ENCODE measurements around the gene CD68. TPM values are rescaled to one million over a fixed set of nuclear protein-coding genes. Genes with fewer than 3 reads are reported as not detected.

Gene CD68
- polyA plus RNA-seq, 1 experiment: 93.2 TPM

GRCh38 chr17:7606280-7606679 lies 26.8 kb downstream of the CD68 start:
- TF ChIP-seq, protein P1, sequence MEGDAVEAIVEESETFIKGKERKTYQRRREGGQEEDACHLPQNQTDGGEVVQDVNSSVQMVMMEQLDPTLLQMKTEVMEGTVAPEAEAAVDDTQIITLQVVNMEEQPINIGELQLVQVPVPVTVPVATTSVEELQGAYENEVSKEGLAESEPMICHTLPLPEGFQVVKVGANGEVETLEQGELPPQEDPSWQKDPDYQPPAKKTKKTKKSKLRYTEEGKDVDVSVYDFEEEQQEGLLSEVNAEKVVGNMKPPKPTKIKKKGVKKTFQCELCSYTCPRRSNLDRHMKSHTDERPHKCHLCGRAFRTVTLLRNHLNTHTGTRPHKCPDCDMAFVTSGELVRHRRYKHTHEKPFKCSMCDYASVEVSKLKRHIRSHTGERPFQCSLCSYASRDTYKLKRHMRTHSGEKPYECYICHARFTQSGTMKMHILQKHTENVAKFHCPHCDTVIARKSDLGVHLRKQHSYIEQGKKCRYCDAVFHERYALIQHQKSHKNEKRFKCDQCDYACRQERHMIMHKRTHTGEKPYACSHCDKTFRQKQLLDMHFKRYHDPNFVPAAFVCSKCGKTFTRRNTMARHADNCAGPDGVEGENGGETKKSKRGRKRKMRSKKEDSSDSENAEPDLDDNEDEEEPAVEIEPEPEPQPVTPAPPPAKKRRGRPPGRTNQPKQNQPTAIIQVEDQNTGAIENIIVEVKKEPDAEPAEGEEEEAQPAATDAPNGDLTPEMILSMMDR (IDR thresholded peaks at IDR 0.05; ENCODE audit: insufficient read depth, low read depth, low read length): no peak
- ChIA-PET CTCF (interaction anchor here (3.5 kb wide), 1 partner anchor 16 kb away, joined by 11 read pairs; the partner anchor contains the start of gene SOX15), POLR2A (no interaction called here)
- DNase-seq (ENCODE audit: low read depth): no peak
- Histone ChIP-seq H3K4me3 (ENCODE audit: low read depth, low read length) (no peak overlapping the region), H3K27me3 (ENCODE audit: control insufficient read depth, insufficient read depth, low read length) (no peaks in the 10 kb centered on the region), H3K36me3 (ENCODE audit: control insufficient read depth, insufficient read depth, low read length) (peaks cover 16% of the 10 kb centered on the region)

GRCh38 chr17:7610641-7611040 lies 31.2 kb downstream of the CD68 start:
- TF ChIP-seq, protein P1 (IDR thresholded peaks at IDR 0.05; ENCODE audit: insufficient read depth, low read depth, low read length): no peak
- POLR2A ChIA-PET: no interaction called here
- CTCF ChIA-PET: interaction anchor here (1.0 to 1.5 kb wide), 3 partner anchors 22 to 77 kb away, joined by 3 to 5 read pairs (median 4); partner anchors contain the start of gene TP53
- DNase-seq (ENCODE audit: low read depth): no peak
- H3K27me3 ChIP-seq (ENCODE audit: control insufficient read depth, insufficient read depth, low read length): no peaks in the 10 kb centered on the region
- H3K36me3 ChIP-seq (ENCODE audit: control insufficient read depth, insufficient read depth, low read length): peaks cover 5% of the 10 kb centered on the region
- no peak overlapping the region for H3K4me3 ChIP-seq (ENCODE audit: low read depth, low read length)

- POLR2A ChIA-PET: no interaction called here
- CTCF ChIA-PET: interaction anchor here (0.9 to 1.5 kb wide), 5 partner anchors 18 to 76 kb away, joined by 4 to 7 read pairs (median 5); partner anchors contain the start of genes SOX15, TP53 and WRAP53
- Histone ChIP-seq H3K27me3 (ENCODE audit: control insufficient read depth, insufficient read depth, low read length) (no peaks in the 10 kb centered on the region), H3K36me3 (ENCODE audit: control insufficient read depth, insufficient read depth, low read length) (peaks cover 5% of the 10 kb centered on the region), H3K4me3 (ENCODE audit: low read depth, low read length) (no peak overlapping the region)
- DNase-seq (ENCODE audit: low read depth): no peak
- TF ChIP-seq, protein P1 (IDR thresholded peaks at IDR 0.05; ENCODE audit: insufficient read depth, low read depth, low read length): no peak
Measured at GRCh38 chr17:7611635-7612293, 32.3 kb downstream of the CD68 start.

GRCh38 chr17:7612294-7612640 lies 32.8 kb downstream of the CD68 start:
- Histone ChIP-seq H3K36me3 (ENCODE audit: control insufficient read depth, insufficient read depth, low read length) (peaks cover 5% of the 10 kb centered on the region), H3K4me3 (ENCODE audit: low read depth, low read length) (no peak overlapping the region), H3K27me3 (ENCODE audit: control insufficient read depth, insufficient read depth, low read length) (no peaks in the 10 kb centered on the region)
- no peak for DNase-seq (ENCODE audit: low read depth)
- TF ChIP-seq, protein P1 (IDR thresholded peaks at IDR 0.05; ENCODE audit: insufficient read depth, low read depth, low read length): no peak
- ChIA-PET POLR2A (no interaction called here), CTCF (interaction anchor here (0.9 to 1.5 kb wide), 3 partner anchors 18 to 76 kb away, joined by 4 to 7 read pairs (median 5); partner anchors contain the start of genes SOX15, TP53 and WRAP53)

DNA sequence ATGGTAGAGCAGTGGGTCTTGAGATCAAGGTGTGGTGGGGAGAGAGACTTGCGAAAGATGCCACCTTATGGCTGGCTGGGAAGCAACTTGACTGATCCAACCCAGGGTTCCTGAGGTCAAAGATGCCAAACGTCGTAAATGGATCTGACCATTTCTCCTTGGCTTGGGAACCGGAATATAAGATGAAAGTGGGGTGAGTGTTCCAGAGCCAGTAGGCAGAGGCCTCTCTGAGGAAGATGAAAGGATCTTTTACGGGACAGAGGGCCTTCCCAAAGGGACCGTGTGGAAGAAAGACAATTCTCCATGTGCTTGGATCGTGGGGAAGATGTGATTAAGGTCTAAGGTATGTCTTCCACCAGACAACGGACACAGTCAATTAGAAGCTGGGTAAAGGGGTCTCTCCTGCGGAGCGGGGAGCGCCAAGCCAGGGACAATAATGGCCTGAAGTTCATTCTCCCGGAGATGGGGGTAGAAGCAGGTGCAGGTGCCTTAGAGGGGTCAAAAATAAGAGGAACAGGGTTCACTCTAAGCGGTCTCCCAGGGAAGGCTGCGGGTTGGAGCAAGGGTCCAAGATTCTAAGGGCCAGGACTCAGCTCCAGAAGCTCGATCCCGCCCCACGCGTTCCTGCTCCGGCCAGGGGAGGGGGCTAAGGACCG lies 34.5 kb downstream of the CD68 start:
- CTCF ChIA-PET: interaction anchor here (0.6 to 1.9 kb wide), 5 partner anchors 13 to 30 kb away, joined by 3 to 9 read pairs (median 4); no protein-coding TSS in a partner anchor
- Histone ChIP-seq H3K27me3 (ENCODE audit: control insufficient read depth, insufficient read depth, low read length) (no peaks in the 10 kb centered on the region), H3K4me3 (ENCODE audit: low read depth, low read length) (peak overlapping the region; percentile 65), H3K36me3 (ENCODE audit: control insufficient read depth, insufficient read depth, low read length) (peaks cover 5% of the 10 kb centered on the region)
- POLR2A ChIA-PET: interaction anchor here (0.8 kb wide), 1 partner anchor 74 kb away, joined by 6 read pairs; the partner anchor contains the start of genes TP53 and WRAP53
- no peak for DNase-seq (ENCODE audit: low read depth)
- TF ChIP-seq, protein P1 (IDR thresholded peaks at IDR 0.05; ENCODE audit: insufficient read depth, low read depth, low read length): no peak

All from BJ (cell line).